Memory B cell (primary cell): ENCODE measurements around the gene PTPN22.

Experiments used
- ATAC-seq: fragments of 150-1000 bp; cut with Tn5 transposase; 2 replicates; pipeline ENCODE4 v1.10.0; 2021; ENCODE audit warnings: low read depth, mild to moderate bottlenecking, moderate library complexity
- DNase-seq, 2 donors: peaks; one replicate each; pipeline ENCODE4 v3.0.0; 2022; ENCODE audit warnings: low spot score in 2 of 2
- H3K27ac Mint-ChIP-seq: one replicate; pipeline ENCODE4 v1.8.0; 2022; ENCODE audit warnings: mild to moderate bottlenecking, moderate library complexity, mixed read lengths
- H3K27me3 Mint-ChIP-seq: one replicate; pipeline ENCODE4 v1.8.0; 2022; ENCODE audit warnings: mixed read lengths
- H3K36me3 Mint-ChIP-seq: one replicate; pipeline ENCODE4 v1.8.0; 2022; ENCODE audit warnings: mild to moderate bottlenecking, mixed read lengths
- H3K4me1 Mint-ChIP-seq: one replicate; pipeline ENCODE4 v1.8.0; 2022; ENCODE audit warnings: mixed read lengths
- H3K4me3 Mint-ChIP-seq: one replicate; pipeline ENCODE4 v1.8.0; 2022; ENCODE audit warnings: mild to moderate bottlenecking, moderate library complexity, mixed read lengths
- H3K9me3 Mint-ChIP-seq: one replicate; pipeline ENCODE4 v1.8.0; 2022; ENCODE audit warnings: mixed read lengths

PTPN22 gene

GRCh38 chr1:113786069-113786468 lies 85.4 kb downstream of the PTPN22 start:
- Mint-ChIP-seq H3K4me3 (no peak overlapping the region), H3K9me3 (no peaks in the 10 kb centered on the region), H3K36me3 (peaks cover 6% of the 10 kb centered on the region), H3K27me3 (no peaks in the 10 kb centered on the region), H3K27ac (peak overlapping the region; percentile 62), H3K4me1 (peaks cover 20% of the 10 kb centered on the region)
- DNase-seq (no peak), ATAC-seq (no peak)

- Mint-ChIP-seq H3K4me3 (peak overlapping the region; percentile 22), H3K4me1 (peaks cover 20% of the 10 kb centered on the region), H3K27ac (peak overlapping the region; percentile 79), H3K9me3 (no peaks in the 10 kb centered on the region), H3K27me3 (no peaks in the 10 kb centered on the region), H3K36me3 (no peaks in the 10 kb centered on the region)
- DNase-seq = no peak
- no peak for ATAC-seq
Observed at GRCh38 chr1:113784104-113784779, 87.3 kb downstream of the PTPN22 start.

- Mint-ChIP-seq H3K9me3 (peaks cover 3% of the 10 kb centered on the region), H3K27ac (peak overlapping the region; percentile 79), H3K27me3 (no peaks in the 10 kb centered on the region), H3K36me3 (peaks cover 3% of the 10 kb centered on the region), H3K4me3 (peak overlapping the region; percentile 22), H3K4me1 (peaks cover 23% of the 10 kb centered on the region)
- peak; percentile 99 for ATAC-seq
- peak; percentile 18 to 39 for DNase-seq
Observed at GRCh38 chr1:113783254-113784103, 88.0 kb downstream of the PTPN22 start.

DNA sequence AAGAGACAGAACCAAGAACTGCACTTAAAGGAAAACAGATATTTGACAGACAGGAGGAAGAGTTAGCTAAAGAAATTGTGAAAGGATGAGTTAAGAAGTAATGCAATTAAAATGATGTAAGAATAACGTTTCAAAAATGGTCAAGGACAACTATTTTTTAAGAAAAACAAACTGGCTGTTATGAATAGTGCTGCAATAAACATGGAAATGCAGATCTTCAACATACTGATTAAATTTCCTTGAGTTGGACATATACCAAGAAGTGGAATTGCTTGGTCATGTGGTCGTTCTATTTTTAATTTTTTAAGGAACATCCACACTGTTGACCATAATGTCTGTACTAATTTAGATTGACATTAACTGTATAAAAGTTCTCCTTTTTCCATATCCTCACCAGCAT lies 89.1 kb downstream of the PTPN22 start:
- H3K9me3 Mint-ChIP-seq = peaks cover 3% of the 10 kb centered on the region
- no peak overlapping the region for H3K4me3 Mint-ChIP-seq
- no peak overlapping the region for H3K27ac Mint-ChIP-seq
- ATAC-seq (no peak), DNase-seq (no peak)
- H3K27me3 Mint-ChIP-seq = no peaks in the 10 kb centered on the region
- H3K4me1 Mint-ChIP-seq = peaks cover 20% of the 10 kb centered on the region
- peaks cover 4% of the 10 kb centered on the region for H3K36me3 Mint-ChIP-seq

GRCh38 chr1:113780374-113781146 lies 91.0 kb downstream of the PTPN22 start:
- H3K4me1 Mint-ChIP-seq = peaks cover 17% of the 10 kb centered on the region
- H3K27me3 Mint-ChIP-seq = no peaks in the 10 kb centered on the region
- H3K4me3 Mint-ChIP-seq = no peak overlapping the region
- no peak for ATAC-seq
- H3K9me3 Mint-ChIP-seq = peaks cover 3% of the 10 kb centered on the region
- H3K36me3 Mint-ChIP-seq = peaks cover 7% of the 10 kb centered on the region
- DNase-seq = no peak
- H3K27ac Mint-ChIP-seq = no peak overlapping the region

- H3K27me3 Mint-ChIP-seq = no peaks in the 10 kb centered on the region
- ATAC-seq = no peak
- no peak for DNase-seq
- peaks cover 14% of the 10 kb centered on the region for H3K4me1 Mint-ChIP-seq
- peaks cover 10% of the 10 kb centered on the region for H3K36me3 Mint-ChIP-seq
- H3K4me3 Mint-ChIP-seq = no peak overlapping the region
- H3K27ac Mint-ChIP-seq = no peak overlapping the region
- peaks cover 3% of the 10 kb centered on the region for H3K9me3 Mint-ChIP-seq
Observed at GRCh38 chr1:113779542-113779941, 92.0 kb downstream of the PTPN22 start.

DNA sequence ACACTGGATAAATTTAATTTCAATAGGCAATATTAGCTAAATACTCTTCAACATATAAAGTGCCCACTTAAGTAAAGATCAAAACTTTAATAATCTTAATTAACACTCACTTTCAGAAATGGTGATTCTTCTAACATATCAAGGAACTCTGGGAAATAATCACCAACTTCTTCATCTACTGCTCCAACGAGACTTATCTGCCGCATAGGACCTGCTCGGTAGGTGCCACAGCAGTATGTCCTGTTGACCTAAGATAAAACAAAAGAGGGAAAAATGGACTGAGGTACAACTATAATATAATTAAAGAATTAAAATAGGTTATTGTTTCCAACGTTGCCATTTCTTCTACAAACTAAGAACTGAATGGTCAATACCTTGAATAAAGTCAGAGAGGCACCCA lies 94.0 kb downstream of the PTPN22 start:
- Mint-ChIP-seq H3K36me3 (peaks cover 10% of the 10 kb centered on the region), H3K27me3 (no peaks in the 10 kb centered on the region), H3K4me1 (peaks cover 4% of the 10 kb centered on the region), H3K9me3 (peaks cover 3% of the 10 kb centered on the region), H3K4me3 (no peak overlapping the region), H3K27ac (no peak overlapping the region)
- no peak for DNase-seq
- ATAC-seq = no peak

GRCh38 chr1:113770031-113770430 lies 101.5 kb downstream of the PTPN22 start:
- Mint-ChIP-seq H3K27ac (peak overlapping the region; percentile 18), H3K4me1 (peaks cover 5% of the 10 kb centered on the region), H3K36me3 (peaks cover 15% of the 10 kb centered on the region), H3K4me3 (no peak overlapping the region), H3K27me3 (no peaks in the 10 kb centered on the region), H3K9me3 (no peaks in the 10 kb centered on the region)
- DNase-seq (no peak), ATAC-seq (no peak)

- no peak overlapping the region for H3K4me3 Mint-ChIP-seq
- no peaks in the 10 kb centered on the region for H3K9me3 Mint-ChIP-seq
- ATAC-seq (no peak), DNase-seq (no peak)
- peaks cover 5% of the 10 kb centered on the region for H3K4me1 Mint-ChIP-seq
- peaks cover 15% of the 10 kb centered on the region for H3K36me3 Mint-ChIP-seq
- H3K27me3 Mint-ChIP-seq = no peaks in the 10 kb centered on the region
- peak overlapping the region; percentile 18 for H3K27ac Mint-ChIP-seq
Observed at GRCh38 chr1:113769601-113769970, 101.9 kb downstream of the PTPN22 start.

DNA sequence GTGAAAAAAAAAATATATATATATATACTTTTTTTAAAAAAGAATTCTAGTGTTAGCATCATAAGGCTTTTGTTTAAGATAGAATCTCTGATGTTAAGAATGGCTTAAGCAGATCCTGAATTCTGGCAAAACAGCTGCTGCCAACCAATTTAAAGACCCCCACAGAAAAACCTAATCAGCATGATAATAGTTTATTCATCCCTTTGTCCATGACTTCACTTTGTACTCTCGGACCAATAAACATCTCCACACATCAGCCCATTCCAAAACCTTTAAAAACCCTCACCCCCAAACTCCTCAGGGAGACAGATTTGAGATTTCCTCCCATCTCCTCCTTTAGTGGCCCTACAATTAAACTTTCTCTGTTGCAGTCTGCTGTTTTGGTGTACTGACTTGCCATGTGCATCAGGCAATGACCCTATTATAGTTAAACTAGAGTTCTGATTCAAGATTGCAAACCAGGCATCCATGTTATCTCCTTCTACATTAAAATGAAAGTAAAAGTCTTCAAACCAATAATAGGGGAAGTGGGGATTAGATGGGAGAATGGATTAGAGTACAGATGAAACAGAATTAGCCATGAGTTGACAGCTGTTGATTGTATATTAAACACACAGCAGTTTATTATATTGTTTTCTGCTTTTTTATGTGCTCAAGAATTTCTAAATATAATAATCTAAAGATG lies 102.5 kb downstream of the PTPN22 start:
- ATAC-seq (no peak), DNase-seq (no peak)
- H3K36me3 Mint-ChIP-seq = peaks cover 15% of the 10 kb centered on the region
- no peaks in the 10 kb centered on the region for H3K27me3 Mint-ChIP-seq
- no peaks in the 10 kb centered on the region for H3K9me3 Mint-ChIP-seq
- H3K4me1 Mint-ChIP-seq = peaks cover 5% of the 10 kb centered on the region
- H3K27ac Mint-ChIP-seq = peak overlapping the region; percentile 60
- no peak overlapping the region for H3K4me3 Mint-ChIP-seq

GRCh38 chr1:113765306-113766230 lies 105.9 kb downstream of the PTPN22 start:
- Mint-ChIP-seq H3K36me3 (peaks cover 16% of the 10 kb centered on the region), H3K9me3 (no peaks in the 10 kb centered on the region), H3K4me3 (no peak overlapping the region), H3K27ac (no peak overlapping the region), H3K27me3 (no peaks in the 10 kb centered on the region), H3K4me1 (peaks cover 3% of the 10 kb centered on the region)
- DNase-seq (no peak), ATAC-seq (no peak)
